ENCODE data around the gene SIDT2.

GRCh38 chr11:117202386-117203068, 24.0 kb downstream of the SIDT2 start:
- no peak for TF ChIP-seq EP300 (IDR thresholded peaks at IDR 0.05)
- no peak for TF ChIP-seq CTCF (IDR thresholded peaks at IDR 0.05)
- no peak for TF ChIP-seq POLR2A (IDR thresholded peaks at IDR 0.05)
- TF ChIP-seq POLR2AphosphoS5 (IDR thresholded peaks at IDR 0.05), result no peak
